ENCODE results near the gene ARSD.
"Not testable (repeated sequence)": the region's sequence is repeated elsewhere in the genome, so short reads cannot be mapped to it uniquely, and the experiment has no call there.

- peak; percentile 55 to 59 for TF ChIP-seq RAD21 (IDR thresholded peaks at IDR 0.05 in 1 of 2, conservative IDR thresholded peaks at IDR 0.05 in 1 of 2; ENCODE audit: low read depth in 2 of 2, low read length in 2 of 2)
- TF ChIP-seq SUZ12 (IDR thresholded peaks at IDR 0.05; ENCODE audit: low read length), result not testable (repeated sequence)
Observed at GRCh38 chrX:2889706-2890490, 39.2 kb downstream of the ARSD start.
